ENCODE results near the gene SLCO1B3. TPM values are rescaled to one million over a fixed set of nuclear protein-coding genes. Genes with fewer than 3 reads are reported as not detected.
"Not testable (repeated sequence)": the region's sequence is repeated elsewhere in the genome, so short reads cannot be mapped to it uniquely, and the experiment has no call there.

Gene SLCO1B3
- total RNA-seq (2014; rRNA removed; shearing (Covaris generic)) = not detected in 2 replicates

- no peak within 1 kb of the TSS for H3K27ac ChIP-seq
- H3K4me3 ChIP-seq = no peak within 1 kb of the TSS
- no peaks in the 10 kb centered on the region for H3K36me3 ChIP-seq
- H3K27me3 ChIP-seq = no peaks in the 10 kb centered on the region
- DNase-seq = no peak
- H3K4me1 ChIP-seq = no peaks in the 10 kb centered on the region
- H3K9me3 ChIP-seq (replicated peaks) = no peaks in the 10 kb centered on the region
Measured at GRCh38 chr12:20810487-20810886, at the start of gene SLCO1B3. Gene SLCO1B3, plus strand, starts transcription at chr12:20810705. Its CDS starts 5,034 bp downstream, at chr12:20815739.

- H3K4me3 ChIP-seq = no peak overlapping the region
- no peaks in the 10 kb centered on the region for H3K36me3 ChIP-seq
- DNase-seq = no peak
- no peak overlapping the region for H3K27ac ChIP-seq
- no peaks in the 10 kb centered on the region for H3K4me1 ChIP-seq
- H3K9me3 ChIP-seq (replicated peaks) = no peaks in the 10 kb centered on the region
- no peaks in the 10 kb centered on the region for H3K27me3 ChIP-seq
Measured at GRCh38 chr12:20777420-20777819, 33.1 kb upstream of the SLCO1B3 start.

GRCh38 chr12:20778969-20779368, 31.5 kb upstream of the SLCO1B3 start:
- Histone ChIP-seq H3K4me1 (no peaks in the 10 kb centered on the region), H3K36me3 (no peaks in the 10 kb centered on the region), H3K27me3 (no peaks in the 10 kb centered on the region), H3K4me3 (no peak overlapping the region), H3K27ac (no peak overlapping the region), H3K9me3 (replicated peaks) (no peaks in the 10 kb centered on the region)
- no peak for DNase-seq

- H3K27me3 ChIP-seq; H3K9me3 ChIP-seq (replicated peaks); H3K4me1 ChIP-seq; H3K36me3 ChIP-seq; H3K4me3 ChIP-seq; H3K27ac ChIP-seq; DNase-seq: not testable (repeated sequence)
Measured at GRCh38 chr12:20779971-20780370, 30.5 kb upstream of the SLCO1B3 start.

GRCh38 chr12:20783796-20784357, 26.6 kb upstream of the SLCO1B3 start:
- H3K27me3 ChIP-seq; H3K36me3 ChIP-seq; H3K4me3 ChIP-seq; H3K27ac ChIP-seq; DNase-seq; H3K9me3 ChIP-seq (replicated peaks); H3K4me1 ChIP-seq: not testable (repeated sequence)

- no peak overlapping the region for H3K27ac ChIP-seq
- DNase-seq = no peak
- no peaks in the 10 kb centered on the region for H3K9me3 ChIP-seq (replicated peaks)
- H3K4me1 ChIP-seq = no peaks in the 10 kb centered on the region
- H3K27me3 ChIP-seq = no peaks in the 10 kb centered on the region
- no peak overlapping the region for H3K4me3 ChIP-seq
- H3K36me3 ChIP-seq = no peaks in the 10 kb centered on the region
Measured at GRCh38 chr12:20792971-20793370, 17.5 kb upstream of the SLCO1B3 start.

GRCh38 chr12:20798554-20798953, 12.0 kb upstream of the SLCO1B3 start:
- peak in 1 of 2 experiments; percentile 64 for DNase-seq
- Histone ChIP-seq H3K9me3 (replicated peaks) (no peaks in the 10 kb centered on the region), H3K4me1 (no peaks in the 10 kb centered on the region), H3K27me3 (no peaks in the 10 kb centered on the region), H3K27ac (no peak overlapping the region), H3K36me3 (no peaks in the 10 kb centered on the region), H3K4me3 (no peak overlapping the region)

GRCh38 chr12:20800160-20800559, 10.3 kb upstream of the SLCO1B3 start:
- no peak for DNase-seq
- Histone ChIP-seq H3K4me3 (no peak overlapping the region), H3K36me3 (no peaks in the 10 kb centered on the region), H3K4me1 (no peaks in the 10 kb centered on the region), H3K27me3 (no peaks in the 10 kb centered on the region), H3K27ac (no peak overlapping the region), H3K9me3 (replicated peaks) (no peaks in the 10 kb centered on the region)

GRCh38 chr12:20801035-20801434, 9.5 kb upstream of the SLCO1B3 start:
- Histone ChIP-seq H3K4me3 (no peak overlapping the region), H3K9me3 (replicated peaks) (no peaks in the 10 kb centered on the region), H3K27ac (no peak overlapping the region), H3K27me3 (no peaks in the 10 kb centered on the region), H3K36me3 (no peaks in the 10 kb centered on the region), H3K4me1 (no peaks in the 10 kb centered on the region)
- DNase-seq = no peak

- Histone ChIP-seq H3K9me3 (replicated peaks) (no peaks in the 10 kb centered on the region), H3K27me3 (no peaks in the 10 kb centered on the region), H3K4me3 (no peak overlapping the region), H3K4me1 (no peaks in the 10 kb centered on the region), H3K36me3 (no peaks in the 10 kb centered on the region), H3K27ac (no peak overlapping the region)
- no peak for DNase-seq
Measured at GRCh38 chr12:20805921-20806320, 4.6 kb upstream of the SLCO1B3 start.

- Histone ChIP-seq H3K4me1 (no peaks in the 10 kb centered on the region), H3K9me3 (replicated peaks) (no peaks in the 10 kb centered on the region), H3K27ac (no peak overlapping the region), H3K36me3 (no peaks in the 10 kb centered on the region), H3K4me3 (no peak overlapping the region), H3K27me3 (no peaks in the 10 kb centered on the region)
- no peak for DNase-seq
Measured at GRCh38 chr12:20807192-20808080, 3.1 kb upstream of the SLCO1B3 start.

GRCh38 chr12:20808521-20808920, 2.0 kb upstream of the SLCO1B3 start:
- Histone ChIP-seq H3K9me3 (replicated peaks) (no peaks in the 10 kb centered on the region), H3K36me3 (no peaks in the 10 kb centered on the region), H3K4me1 (no peaks in the 10 kb centered on the region), H3K27me3 (no peaks in the 10 kb centered on the region), H3K4me3 (no peak overlapping the region), H3K27ac (no peak overlapping the region)
- no peak for DNase-seq

GRCh38 chr12:20815574-20815973, 5.1 kb downstream of the SLCO1B3 start:
- no peak for DNase-seq
- no peak overlapping the region for H3K27ac ChIP-seq
- H3K36me3 ChIP-seq = no peaks in the 10 kb centered on the region
- no peaks in the 10 kb centered on the region for H3K4me1 ChIP-seq
- no peaks in the 10 kb centered on the region for H3K9me3 ChIP-seq (replicated peaks)
- H3K4me3 ChIP-seq = no peak overlapping the region
- H3K27me3 ChIP-seq = no peaks in the 10 kb centered on the region

- no peaks in the 10 kb centered on the region for H3K9me3 ChIP-seq (replicated peaks)
- no peaks in the 10 kb centered on the region for H3K36me3 ChIP-seq
- no peaks in the 10 kb centered on the region for H3K27me3 ChIP-seq
- no peak for DNase-seq
- no peak overlapping the region for H3K27ac ChIP-seq
- no peak overlapping the region for H3K4me3 ChIP-seq
- no peaks in the 10 kb centered on the region for H3K4me1 ChIP-seq
Measured at GRCh38 chr12:20822415-20822814, 11.9 kb downstream of the SLCO1B3 start.

GRCh38 chr12:20822925-20823324, 12.4 kb downstream of the SLCO1B3 start:
- H3K9me3 ChIP-seq (replicated peaks) = no peaks in the 10 kb centered on the region
- H3K27me3 ChIP-seq = no peaks in the 10 kb centered on the region
- H3K27ac ChIP-seq = no peak overlapping the region
- no peaks in the 10 kb centered on the region for H3K36me3 ChIP-seq
- DNase-seq = no peak
- H3K4me3 ChIP-seq = no peak overlapping the region
- no peaks in the 10 kb centered on the region for H3K4me1 ChIP-seq

- Histone ChIP-seq H3K36me3 (no peaks in the 10 kb centered on the region), H3K27me3 (no peaks in the 10 kb centered on the region), H3K27ac (no peak overlapping the region), H3K4me1 (no peaks in the 10 kb centered on the region), H3K9me3 (replicated peaks) (no peaks in the 10 kb centered on the region), H3K4me3 (no peak overlapping the region)
- no peak for DNase-seq
Measured at GRCh38 chr12:20829919-20830318, 19.4 kb downstream of the SLCO1B3 start.
